HG02798 (cell line): ENCODE data around the gene CEACAM4.
"Not testable (repeated sequence)": the region's sequence is repeated elsewhere in the genome, so short reads cannot be mapped to it uniquely, and the experiment has no call there.

Source experiments
- ATAC-seq: cut with Tn5 transposase; IDR thresholded peaks from one replicate; pipeline ENCODE4 v1.9.1; 2021; ENCODE audit warnings: mild to moderate bottlenecking; ENCODE audit not compliant: unreplicated experiment, poor library complexity

The CEACAM4 gene

GRCh38 chr19:41587101-41587837 lies 39.6 kb downstream of the CEACAM4 start:
- no peak for ATAC-seq

- no peak for ATAC-seq
Measured at GRCh38 chr19:41586064-41586463, 40.8 kb downstream of the CEACAM4 start.

- no peak for ATAC-seq
Measured at GRCh38 chr19:41584931-41585330, 41.9 kb downstream of the CEACAM4 start.

- ATAC-seq = no peak
Measured at GRCh38 chr19:41584260-41584810, 42.5 kb downstream of the CEACAM4 start.

- ATAC-seq = not testable (repeated sequence)
Measured at GRCh38 chr19:41582577-41583182, 44.2 kb downstream of the CEACAM4 start.

- not testable (repeated sequence) for ATAC-seq
Measured at GRCh38 chr19:41581068-41581467, 45.8 kb downstream of the CEACAM4 start.

GRCh38 chr19:41578886-41579285 lies 48.0 kb downstream of the CEACAM4 start:
- ATAC-seq = no peak

- ATAC-seq = no peak
Measured at GRCh38 chr19:41577833-41578232, 49.0 kb downstream of the CEACAM4 start.

GRCh38 chr19:41577144-41577830 lies 49.6 kb downstream of the CEACAM4 start:
- no peak for ATAC-seq

GRCh38 chr19:41575998-41576397 lies 50.9 kb downstream of the CEACAM4 start, which contains the start of gene CEACAM21:
Gene CEACAM21 (plus strand): TSS chr19:41576166. CDS start chr19:41576275, 109 bp downstream.
- ATAC-seq = peak; percentile 73

- ATAC-seq = peak; percentile 49
Measured at GRCh38 chr19:41570639-41571112, 56.2 kb downstream of the CEACAM4 start.

GRCh38 chr19:41570179-41570578 lies 56.7 kb downstream of the CEACAM4 start:
- no peak for ATAC-seq

GRCh38 chr19:41569481-41570150 lies 57.3 kb downstream of the CEACAM4 start:
- no peak for ATAC-seq
